Uterus (tissue), 4 donors: ENCODE data around the gene LMOD2. TPM values are rescaled to one million over a fixed set of nuclear protein-coding genes. Genes with fewer than 3 reads are reported as not detected.

Experiments
- DNase-seq, 2 donors: peaks; one replicate each; pipeline ENCODE4 v3.0.0-alpha.2; 2019 to 2020
- H3K27ac ChIP-seq, 2 donors: fragments of 200-600 bp; sonication (generic); 1 replicate in 1 of 2; 2 replicates in 1 of 2; pipeline ENCODE4 v1.5.1; 2016 to 2018
- H3K27me3 ChIP-seq, 2 donors: fragments of 200-600 bp; sonication (generic); one replicate each; pipeline ENCODE4 v1.5.1; 2018 to 2019; ENCODE audit warnings: control low read depth in 1 of 2
- H3K36me3 ChIP-seq, 2 donors: fragments of 200-600 bp; sonication (generic); one replicate each; pipeline ENCODE4 v1.5.1; 2019; ENCODE audit warnings: control low read depth in 1 of 2
- H3K4me1 ChIP-seq, 2 donors: fragments of 200-600 bp; sonication (generic); one replicate each; pipeline ENCODE4 v1.5.1; 2018 to 2019; ENCODE audit warnings: control low read depth in 1 of 2
- H3K4me3 ChIP-seq, 2 donors: fragments of 200-600 bp; sonication (generic); 1 replicate in 1 of 2; 2 replicates in 1 of 2; pipeline ENCODE4 v1.5.1; 2018 to 2019; ENCODE audit warnings: mild to moderate bottlenecking in 1 of 2
- H3K9me3 ChIP-seq, 2 donors: fragments of 200-600 bp; sonication (generic); one replicate each; pipeline ENCODE4 v1.5.1; 2019; ENCODE audit warnings: control low read depth in 1 of 2
- POLR2A ChIP-seq, 2 donors: fragments of 450-650 bp; IDR thresholded peaks; one replicate each; pipeline ENCODE4 v1.6.1; 2016; ENCODE audit warnings: antibody characterized with exemption in 2 of 2, mild to moderate bottlenecking in 1 of 2, moderate library complexity in 1 of 2
- intact Hi-C: fragments of 100-400 bp; cut with DNase I; formaldehyde crosslinking; loops from one replicate; pipeline ENCODE4 v1.15.1; 2023; ENCODE audit warnings: low total_unique reads
- total RNA-seq, 4 donors: library from RNA; depleted of rRNA in 3 of 4; stranded (reverse); fragments of >200 nt in 3 of 4; gene quantifications; one replicate each; pipeline versions ENCODE4 v1.1.0 to v1.2.4, GENCODE V29; 2014 to 2023
- TF ChIP-seq, protein P1 (sequence below), 4 experiments: fragments of 200-600 bp in 2 of 4; fragments of 450-650 bp in 2 of 4; sonication (generic) in 2 of 4; IDR thresholded peaks; one replicate each; pipeline ENCODE4 v1.5.1; 2016 to 2019; ENCODE audit warnings: antibody characterized with exemption in 4 of 4, mild to moderate bottlenecking in 2 of 4, moderate library complexity in 1 of 4
- donor health status: DM: yes; HTN: yes; CAD: no.

The LMOD2 gene
- total RNA-seq, 4 donors from 2014 or later = 0.52 TPM; not detected in 3

GRCh38 chr7:123690550-123690949 lies 34.9 kb downstream of the LMOD2 start:
- H3K9me3 ChIP-seq = no peaks in the 10 kb centered on the region
- no peak for DNase-seq
- H3K27ac ChIP-seq = no peak overlapping the region
- TF ChIP-seq POLR2A (IDR thresholded peaks at IDR 0.05) = no peak
- TF ChIP-seq, protein P1, sequence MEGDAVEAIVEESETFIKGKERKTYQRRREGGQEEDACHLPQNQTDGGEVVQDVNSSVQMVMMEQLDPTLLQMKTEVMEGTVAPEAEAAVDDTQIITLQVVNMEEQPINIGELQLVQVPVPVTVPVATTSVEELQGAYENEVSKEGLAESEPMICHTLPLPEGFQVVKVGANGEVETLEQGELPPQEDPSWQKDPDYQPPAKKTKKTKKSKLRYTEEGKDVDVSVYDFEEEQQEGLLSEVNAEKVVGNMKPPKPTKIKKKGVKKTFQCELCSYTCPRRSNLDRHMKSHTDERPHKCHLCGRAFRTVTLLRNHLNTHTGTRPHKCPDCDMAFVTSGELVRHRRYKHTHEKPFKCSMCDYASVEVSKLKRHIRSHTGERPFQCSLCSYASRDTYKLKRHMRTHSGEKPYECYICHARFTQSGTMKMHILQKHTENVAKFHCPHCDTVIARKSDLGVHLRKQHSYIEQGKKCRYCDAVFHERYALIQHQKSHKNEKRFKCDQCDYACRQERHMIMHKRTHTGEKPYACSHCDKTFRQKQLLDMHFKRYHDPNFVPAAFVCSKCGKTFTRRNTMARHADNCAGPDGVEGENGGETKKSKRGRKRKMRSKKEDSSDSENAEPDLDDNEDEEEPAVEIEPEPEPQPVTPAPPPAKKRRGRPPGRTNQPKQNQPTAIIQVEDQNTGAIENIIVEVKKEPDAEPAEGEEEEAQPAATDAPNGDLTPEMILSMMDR (IDR thresholded peaks at IDR 0.05) = no peak
- H3K27me3 ChIP-seq = no peaks in the 10 kb centered on the region
- intact Hi-C loops = no loop called here
- H3K4me3 ChIP-seq = no peak overlapping the region
- H3K4me1 ChIP-seq = peaks cover 0 to 3% of the 10 kb centered on the region in 2 donors
- no peaks in the 10 kb centered on the region for H3K36me3 ChIP-seq

GRCh38 chr7:123692471-123692877 lies 36.8 kb downstream of the LMOD2 start:
- TF ChIP-seq POLR2A (IDR thresholded peaks at IDR 0.05) = no peak
- TF ChIP-seq, protein P1 (IDR thresholded peaks at IDR 0.05) = no peak
- H3K9me3 ChIP-seq = no peaks in the 10 kb centered on the region
- H3K4me1 ChIP-seq = peaks cover 0 to 6% of the 10 kb centered on the region in 2 donors
- no peak overlapping the region for H3K27ac ChIP-seq
- no peak overlapping the region for H3K4me3 ChIP-seq
- H3K27me3 ChIP-seq = no peaks in the 10 kb centered on the region
- no peak for DNase-seq
- H3K36me3 ChIP-seq = no peaks in the 10 kb centered on the region
- intact Hi-C loops = no loop called here

DNA sequence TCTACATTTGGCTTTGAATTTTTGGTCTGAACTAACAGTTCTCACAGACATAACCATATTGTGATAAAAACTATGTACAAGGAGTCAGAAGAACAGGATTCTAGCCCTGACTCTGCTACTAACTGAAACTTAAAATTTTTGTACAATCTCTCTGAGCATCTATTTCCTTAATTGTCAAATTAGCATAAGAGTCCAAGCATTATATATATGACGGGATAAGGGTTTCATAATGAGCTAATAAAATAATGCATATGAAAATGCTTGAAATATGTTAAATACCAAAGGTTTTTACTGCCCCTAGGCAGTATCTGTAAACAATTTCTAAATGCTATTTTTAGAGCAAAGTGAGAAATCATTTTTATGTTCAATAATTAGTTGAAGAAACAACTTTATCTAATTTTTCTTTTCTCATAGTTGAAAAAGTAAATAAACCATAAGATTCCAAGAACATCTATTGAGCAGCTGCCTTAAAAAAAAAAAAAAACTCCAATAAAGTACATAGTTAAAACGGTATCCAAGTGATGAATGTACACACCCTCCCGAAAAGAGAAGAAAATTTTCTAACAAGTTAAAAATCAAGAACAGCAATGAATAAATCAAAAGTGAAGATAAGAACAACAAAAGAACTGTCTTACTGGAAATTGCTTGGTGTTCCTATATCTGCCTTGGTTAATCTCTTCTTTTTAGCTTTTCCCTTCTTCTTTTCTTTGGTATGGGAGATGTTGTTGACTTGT lies 40.4 kb downstream of the LMOD2 start:
- DNase-seq = no peak
- Histone ChIP-seq H3K36me3 (no peaks in the 10 kb centered on the region), H3K4me1 (peaks cover 0 to 6% of the 10 kb centered on the region in 2 donors), H3K27ac (no peak overlapping the region), H3K27me3 (no peaks in the 10 kb centered on the region), H3K4me3 (no peak overlapping the region), H3K9me3 (no peaks in the 10 kb centered on the region)
- TF ChIP-seq, protein P1 (IDR thresholded peaks at IDR 0.05) = no peak
- intact Hi-C loops = no loop called here

GRCh38 chr7:123705211-123705901 lies 49.7 kb downstream of the LMOD2 start:
- no peak overlapping the region for H3K27ac ChIP-seq
- H3K36me3 ChIP-seq = no peaks in the 10 kb centered on the region
- no peak overlapping the region for H3K4me3 ChIP-seq
- no peaks in the 10 kb centered on the region for H3K4me1 ChIP-seq
- H3K27me3 ChIP-seq = no peaks in the 10 kb centered on the region
- DNase-seq = no peak
- intact Hi-C loops = no loop called here
- no peak for TF ChIP-seq POLR2A (IDR thresholded peaks at IDR 0.05)
- TF ChIP-seq, protein P1 (IDR thresholded peaks at IDR 0.05) = no peak
- H3K9me3 ChIP-seq = no peaks in the 10 kb centered on the region

DNA sequence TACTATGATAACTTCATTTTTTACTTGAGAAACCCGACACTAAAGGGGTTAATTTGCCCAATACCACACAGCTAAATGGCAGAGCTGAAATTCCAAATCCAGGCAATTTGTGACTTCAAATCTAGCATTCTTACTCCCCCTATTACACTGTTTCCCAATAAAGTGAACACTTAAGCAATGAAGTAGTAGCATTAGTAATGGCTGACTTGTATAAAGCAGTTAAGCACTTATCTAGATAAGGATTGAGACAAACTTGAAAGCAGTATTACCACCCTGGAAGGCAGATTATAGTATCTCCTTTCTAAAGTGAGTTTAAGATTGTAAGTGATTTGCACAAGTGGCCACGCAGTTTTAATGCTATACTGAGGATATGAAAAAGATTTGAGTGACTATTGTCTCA lies 53.9 kb downstream of the LMOD2 start:
- DNase-seq = no peak
- TF ChIP-seq, protein P1 (IDR thresholded peaks at IDR 0.05) = no peak
- no peak for TF ChIP-seq POLR2A (IDR thresholded peaks at IDR 0.05)
- intact Hi-C loops = no loop called here
- Histone ChIP-seq H3K36me3 (no peaks in the 10 kb centered on the region), H3K9me3 (no peaks in the 10 kb centered on the region), H3K27ac (no peak overlapping the region), H3K27me3 (no peaks in the 10 kb centered on the region), H3K4me3 (no peak overlapping the region), H3K4me1 (no peaks in the 10 kb centered on the region)
